IPS-18c (cell line): ENCODE results near the gene NR1I3.
"Not testable (repeated sequence)": the region's sequence is repeated elsewhere in the genome, so short reads cannot be mapped to it uniquely, and the experiment has no call there.

Experiments used
- H3K4me3 ChIP-seq: 2 replicates; pipeline ENCODE4 v1.7.0; 2013; ENCODE audit warnings: low read depth, mild to moderate bottlenecking, low read length, moderate library complexity; ENCODE audit not compliant: insufficient read depth
- H3K9me3 ChIP-seq: one replicate; pipeline ENCODE4 v1.6.1; 2013; ENCODE audit warnings: mild to moderate bottlenecking, low read length, moderate library complexity; ENCODE audit not compliant: control insufficient read depth, insufficient read depth

The NR1I3 gene

GRCh38 chr1:161225534-161226319 is 12.3 kb downstream of the NR1I3 start, which contains the start of gene TOMM40L:
TOMM40L (plus strand) TSS chr1:161226060; CDS start chr1:161226490, 430 bp downstream.
- H3K4me3 ChIP-seq = peak within 1 kb of the TSS; percentile 83
- no peaks in the 10 kb centered on the region for H3K9me3 ChIP-seq

- Histone ChIP-seq H3K9me3 (no peaks in the 10 kb centered on the region), H3K4me3 (no peak overlapping the region)
Measured at GRCh38 chr1:161225178-161225533, 12.8 kb downstream of the NR1I3 start.

GRCh38 chr1:161224695-161225087 is 13.3 kb downstream of the NR1I3 start:
- H3K9me3 ChIP-seq, H3K4me3 ChIP-seq: not testable (repeated sequence)

- no peaks in the 10 kb centered on the region for H3K9me3 ChIP-seq
- H3K4me3 ChIP-seq = no peak overlapping the region
Measured at GRCh38 chr1:161223805-161224694, 14.0 kb downstream of the NR1I3 start.

- Histone ChIP-seq H3K4me3 (no peak overlapping the region), H3K9me3 (no peaks in the 10 kb centered on the region)
Measured at GRCh38 chr1:161222175-161223019, 15.6 kb downstream of the NR1I3 start.

- Histone ChIP-seq H3K4me3 (no peak overlapping the region), H3K9me3 (no peaks in the 10 kb centered on the region)
Measured at GRCh38 chr1:161220002-161220401, 18.0 kb downstream of the NR1I3 start.

GRCh38 chr1:161219078-161219892 is 18.7 kb downstream of the NR1I3 start:
- H3K4me3 ChIP-seq = no peak overlapping the region
- H3K9me3 ChIP-seq = no peaks in the 10 kb centered on the region

- H3K4me3 ChIP-seq = no peak overlapping the region
- H3K9me3 ChIP-seq = no peaks in the 10 kb centered on the region
Measured at GRCh38 chr1:161218301-161219077, 19.5 kb downstream of the NR1I3 start.

GRCh38 chr1:161217831-161218230 is 20.2 kb downstream of the NR1I3 start:
- H3K4me3 ChIP-seq = no peak overlapping the region; the same call in 1 of the 2 replicates

GRCh38 chr1:161216945-161217712 is 20.9 kb downstream of the NR1I3 start:
- Histone ChIP-seq H3K4me3 (no peak overlapping the region), H3K9me3 (no peaks in the 10 kb centered on the region)

More at GRCh38 chr1:161217831-161218230, 20.2 kb downstream of the NR1I3 start:
- H3K9me3 ChIP-seq = no peaks in the 10 kb centered on the region

GRCh38 chr1:161215076-161215475 is 22.9 kb downstream of the NR1I3 start, which contains the start of gene FCER1G:
FCER1G (plus strand) TSS chr1:161215295; CDS start chr1:161215322, 27 bp downstream.
- H3K4me3 ChIP-seq = no peak within 1 kb of the TSS

GRCh38 chr1:161214369-161214768 is 23.6 kb downstream of the NR1I3 start:
- Histone ChIP-seq H3K9me3 (peaks cover 2% of the 10 kb centered on the region), H3K4me3 (no peak overlapping the region)

More at GRCh38 chr1:161215076-161215475, 22.9 kb downstream of the NR1I3 start, which contains the start of gene FCER1G:
- H3K9me3 ChIP-seq = peaks cover 2% of the 10 kb centered on the region

- Histone ChIP-seq H3K9me3 (peaks cover 2% of the 10 kb centered on the region), H3K4me3 (no peak overlapping the region)
Measured at GRCh38 chr1:161209790-161210409, 28.1 kb downstream of the NR1I3 start.

GRCh38 chr1:161207173-161207572 is 30.8 kb downstream of the NR1I3 start:
- peaks cover 2% of the 10 kb centered on the region for H3K9me3 ChIP-seq
- no peak overlapping the region; the same call in 1 of the 2 replicates for H3K4me3 ChIP-seq
